Measurements from ENCODE around the gene RAD54L.
"Not testable (repeated sequence)": the region's sequence is repeated elsewhere in the genome, so short reads cannot be mapped to it uniquely, and the experiment has no call there.

The RAD54L gene

GRCh38 chr1:46247436-46248121, at the start of gene RAD54L:
TSS of gene RAD54L (plus strand) at chr1:46247763. CDS start at chr1:46248406, 643 bp downstream.
- DNase-seq: peak; percentile 96

GRCh38 chr1:46197964-46198811, 49.4 kb upstream of the RAD54L start, which contains the start of gene POMGNT1:
TSS of gene POMGNT1 (minus strand) at chr1:46198434. CDS start at chr1:46197821, 613 bp downstream.
- peak; percentile 21 for DNase-seq

GRCh38 chr1:46199233-46199749, 48.3 kb upstream of the RAD54L start:
- DNase-seq: no peak

DNA sequence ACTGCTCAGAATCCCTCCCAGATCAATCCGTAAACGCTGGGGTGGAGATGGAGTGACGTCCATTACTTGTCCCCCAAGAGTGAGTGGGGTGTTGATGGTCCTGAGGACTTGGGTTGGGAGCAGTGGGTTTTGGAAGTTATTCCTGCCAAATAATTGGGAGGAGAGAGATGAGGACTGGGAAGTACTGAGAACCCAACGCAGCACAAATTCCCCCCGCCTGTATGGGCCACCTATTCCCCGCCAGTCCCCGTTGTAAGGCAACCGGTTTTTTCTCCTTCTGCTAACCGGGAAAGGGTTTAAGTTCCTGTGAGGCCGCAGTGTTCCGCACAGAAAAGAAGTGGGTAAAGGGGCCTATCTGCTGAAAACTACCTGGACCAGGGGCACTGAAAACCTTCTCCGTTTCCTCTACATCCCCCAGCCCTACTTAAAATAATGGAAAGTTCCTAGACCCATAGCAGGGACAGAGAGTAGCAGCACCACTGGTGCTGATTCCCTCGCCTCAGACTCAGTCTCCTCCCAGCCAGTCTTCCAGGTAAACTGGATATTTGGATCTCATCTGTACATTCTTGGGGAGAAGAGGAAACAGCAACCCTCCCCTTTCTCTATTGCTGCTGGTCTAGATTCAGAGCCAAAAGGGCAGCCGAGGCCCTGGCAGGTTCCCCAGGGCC, 43.7 kb upstream of the RAD54L start:
- DNase-seq: no peak

DNA sequence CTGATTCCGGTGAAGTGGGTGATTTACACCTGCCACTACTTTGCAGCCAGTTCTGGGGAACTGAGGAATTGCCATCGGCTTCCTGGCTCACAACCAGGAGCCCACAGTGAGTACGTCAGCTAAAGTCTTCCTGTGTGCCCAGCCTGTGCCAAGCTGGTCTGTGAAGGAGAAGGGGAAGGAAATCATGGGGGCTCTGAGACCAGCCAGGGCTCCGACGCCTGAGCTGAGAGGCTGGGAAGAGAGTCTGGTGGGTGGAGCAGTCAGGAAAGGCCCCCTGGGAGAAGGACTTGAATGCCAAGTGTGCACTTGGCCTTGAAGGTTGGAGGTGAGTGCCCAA, 43.2 kb upstream of the RAD54L start:
- DNase-seq: no peak

DNA sequence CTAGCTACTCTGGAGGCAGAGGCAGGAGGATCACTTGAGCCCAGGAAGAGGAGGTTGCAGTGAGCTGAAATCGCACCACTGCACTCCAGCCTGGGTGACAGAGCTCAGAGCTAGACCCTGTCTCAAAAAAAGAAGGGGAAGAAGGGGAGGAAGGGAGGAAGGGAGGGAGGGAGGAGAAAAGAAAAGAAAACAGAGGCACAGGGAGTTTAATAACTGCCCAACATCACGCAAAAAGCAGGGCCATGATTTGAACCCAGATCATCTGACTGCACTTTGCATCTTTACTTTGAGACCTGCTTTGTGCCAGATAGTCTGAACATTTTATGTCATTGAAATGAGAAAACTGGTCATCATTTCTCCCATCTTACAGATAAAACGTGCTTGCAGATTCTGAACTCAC, 42.4 kb upstream of the RAD54L start:
- DNase-seq: no peak

DNA sequence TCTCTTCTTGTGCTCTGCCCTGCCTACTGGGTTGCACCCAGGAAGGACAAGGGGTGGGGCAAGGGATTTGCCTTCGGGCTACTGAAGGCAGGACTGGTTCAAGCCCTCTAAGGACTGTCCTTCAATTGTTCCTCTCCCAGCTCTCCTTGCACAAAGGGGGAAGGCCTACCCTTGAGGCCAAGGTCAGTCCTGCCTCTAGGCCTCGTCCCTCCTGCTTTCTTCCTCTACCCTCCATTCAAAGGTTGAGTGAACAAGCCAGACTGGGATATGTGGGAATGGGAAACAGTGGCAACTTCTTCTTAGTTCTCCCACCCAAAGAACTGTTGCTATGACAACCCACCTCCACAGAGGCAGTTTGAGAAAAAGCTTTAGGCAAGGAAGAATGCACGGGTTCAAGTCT, 41.8 kb upstream of the RAD54L start:
- DNase-seq: no peak

DNA sequence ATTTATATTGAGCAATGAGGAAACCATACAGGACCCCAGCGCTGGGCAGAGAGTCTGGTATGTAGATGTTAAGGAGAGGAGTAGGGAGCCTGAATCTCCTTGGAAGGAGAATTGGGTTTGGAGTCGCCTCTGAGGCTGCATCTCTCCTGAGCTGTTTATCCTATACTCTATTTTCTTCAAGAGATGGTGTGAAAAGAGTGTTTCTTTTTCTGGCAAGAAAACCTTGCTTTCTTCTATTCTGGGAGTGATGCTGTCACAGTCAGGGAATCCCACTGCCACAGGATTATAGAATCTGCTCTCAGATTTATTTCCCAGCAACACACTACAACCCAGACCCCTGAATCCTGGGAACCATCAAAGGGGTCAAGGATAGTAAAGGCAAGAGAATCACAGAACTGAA, 41.2 kb upstream of the RAD54L start:
- no peak for DNase-seq

DNA sequence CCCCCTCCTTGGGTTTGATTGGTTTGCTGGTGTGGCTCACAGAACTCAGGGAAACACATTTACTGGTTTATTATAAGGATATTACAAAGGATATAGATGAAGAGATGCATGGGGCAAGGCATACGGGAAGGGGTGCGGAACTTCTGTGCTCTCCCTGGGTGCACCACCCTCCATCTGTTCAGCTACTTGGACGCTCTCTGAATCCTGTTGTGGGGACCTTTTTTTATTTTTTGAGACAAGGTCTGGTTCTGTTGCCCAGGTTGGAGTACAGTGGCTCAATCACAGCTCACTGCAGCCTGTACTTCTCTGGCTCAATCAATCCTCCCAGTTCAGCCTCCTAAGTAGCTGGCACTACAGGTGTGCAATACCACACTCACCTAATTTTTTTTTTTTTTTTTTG, 37.0 kb upstream of the RAD54L start:
- DNase-seq: no peak

DNA sequence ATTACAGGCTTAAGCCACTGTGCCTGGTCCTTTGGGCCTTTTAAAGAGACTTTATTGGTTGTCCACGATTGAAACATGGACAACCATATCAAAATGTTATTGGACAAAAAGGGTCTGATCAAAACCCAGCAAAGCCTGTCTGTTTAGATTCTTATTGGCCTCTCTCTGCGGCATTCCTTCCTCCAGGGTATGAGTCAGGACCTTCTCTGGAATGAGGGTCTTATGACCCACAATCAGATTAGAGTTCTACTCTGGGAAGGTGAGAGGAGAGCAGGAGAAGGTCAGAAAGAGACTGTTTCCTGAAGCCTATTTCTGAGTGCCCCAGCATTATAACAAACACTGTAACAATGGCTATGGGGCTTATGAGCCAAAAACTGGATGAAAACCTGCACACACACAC, 36.5 kb upstream of the RAD54L start:
- no peak for DNase-seq

- no peak for DNase-seq
Observed at GRCh38 chr1:46215504-46215903, 32.1 kb upstream of the RAD54L start.

- DNase-seq: no peak
Observed at GRCh38 chr1:46218443-46218842, 29.1 kb upstream of the RAD54L start.

DNA sequence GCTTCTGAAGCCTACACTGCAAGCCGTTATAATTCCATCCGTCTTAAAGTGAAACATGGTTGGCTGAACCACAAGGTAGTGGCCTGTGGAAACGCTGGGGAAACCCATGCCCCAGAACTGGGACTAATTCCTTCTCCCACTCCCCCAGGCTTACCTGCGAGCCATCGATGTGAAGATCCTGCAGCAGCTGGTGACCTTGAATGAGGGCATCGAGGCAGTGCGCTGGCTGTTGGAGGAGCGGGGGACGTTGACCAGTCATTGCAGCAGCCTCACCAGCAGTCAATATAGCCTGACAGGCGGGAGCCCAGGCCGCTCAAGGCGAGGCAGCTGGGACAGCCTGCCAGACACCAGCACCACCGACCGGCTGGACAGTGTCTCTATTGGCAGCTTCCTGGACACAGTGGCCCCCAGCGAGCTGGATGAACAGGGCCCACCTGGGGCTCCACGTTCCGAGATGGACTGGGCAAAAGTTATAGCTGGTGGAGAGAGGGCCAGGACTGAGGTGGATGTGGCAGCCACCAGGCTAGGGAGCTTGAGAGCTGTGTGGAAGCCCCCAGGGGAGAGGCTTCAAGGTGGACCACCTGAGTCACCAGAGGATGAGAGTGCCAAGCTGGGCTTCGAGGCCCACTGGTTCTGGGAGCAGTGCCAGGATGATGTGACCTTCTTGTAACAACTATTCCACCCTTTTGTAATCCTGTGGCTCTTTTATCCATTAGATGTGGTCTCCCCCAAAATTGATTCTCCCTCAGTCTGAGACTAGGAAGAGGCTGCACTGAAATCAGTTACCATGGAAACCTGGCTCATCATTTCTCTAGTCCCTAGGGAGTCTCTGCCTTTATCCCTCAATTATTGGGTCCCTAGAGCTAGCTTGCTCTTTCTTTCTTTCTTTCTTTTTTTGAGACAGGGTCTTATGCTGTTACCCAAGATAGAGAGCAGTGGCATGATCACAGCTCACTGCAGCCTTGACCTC, 27.7 kb upstream of the RAD54L start:
- no peak for DNase-seq

GRCh38 chr1:46220808-46221207, 26.8 kb upstream of the RAD54L start:
- no peak for DNase-seq

- DNase-seq: no peak
Observed at GRCh38 chr1:46221749-46222148, 25.8 kb upstream of the RAD54L start.

GRCh38 chr1:46223055-46223454, 24.5 kb upstream of the RAD54L start:
- DNase-seq: not testable (repeated sequence)

GRCh38 chr1:46223472-46223943, 24.1 kb upstream of the RAD54L start:
- DNase-seq: peak; percentile 47

GRCh38 chr1:46224966-46225365, 22.6 kb upstream of the RAD54L start:
- no peak for DNase-seq

- not testable (repeated sequence) for DNase-seq
Observed at GRCh38 chr1:46231231-46231630, 16.3 kb upstream of the RAD54L start.

- DNase-seq: no peak
Observed at GRCh38 chr1:46236882-46237281, 10.7 kb upstream of the RAD54L start.

GRCh38 chr1:46238865-46239264, 8.7 kb upstream of the RAD54L start:
- not testable (repeated sequence) for DNase-seq

- not testable (repeated sequence) for DNase-seq
Observed at GRCh38 chr1:46241733-46242132, 5.8 kb upstream of the RAD54L start.

Data from DMS 273 treated with DMSO at 0.1 percent for 48 hours (cell line).